Fibroblast of pulmonary artery (primary cell): ENCODE data around the gene RIMS4.
A peak's percentile ranks its signal among the peaks of the same experiment; 100 is the strongest.
"Not testable (repeated sequence)": the region's sequence is repeated elsewhere in the genome, so short reads cannot be mapped to it uniquely, and the experiment has no call there.

Experiments
- DNase-seq: peaks from one replicate; pipeline ENCODE4 v3.0.0-alpha.2; 2010; ENCODE audit warnings: low read depth
- H3K4me3 ChIP-seq: replicated peaks from 2 replicates; pipeline ENCODE4 v1.5.1; 2011; ENCODE audit warnings: low read depth, mild to moderate bottlenecking, control low read depth, low read length, moderate library complexity
- TF ChIP-seq, protein P1 (sequence below): IDR thresholded peaks from 2 replicates; pipeline ENCODE4 v1.5.1; 2011; ENCODE audit warnings: mild to moderate bottlenecking, control low read depth, low read length, inconsistent platforms; ENCODE audit errors: missing control alignments

Gene RIMS4

DNA sequence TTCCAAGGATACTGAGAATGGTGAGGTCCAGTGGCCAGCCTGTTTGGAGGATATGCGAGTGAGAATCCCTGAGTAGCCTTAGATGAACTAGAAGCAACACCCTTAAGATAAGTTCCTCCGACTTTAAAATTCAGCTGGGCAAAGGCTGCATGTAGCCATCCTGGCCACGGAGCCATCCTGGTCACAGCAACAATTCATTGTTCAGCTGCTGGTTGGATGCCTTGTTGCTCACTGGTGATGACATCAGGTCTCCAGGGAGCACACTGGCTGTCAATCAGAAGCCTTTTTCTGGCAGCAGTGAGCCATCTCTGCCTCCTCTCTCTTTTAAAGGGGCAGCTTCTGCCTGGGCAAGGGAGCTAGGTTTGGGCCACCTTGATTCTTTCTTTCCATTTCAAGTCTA lies 22.4 kb upstream of the RIMS4 start:
- peak; percentile 39 for DNase-seq
- H3K4me3 ChIP-seq = no peak overlapping the region
- TF ChIP-seq, protein P1, sequence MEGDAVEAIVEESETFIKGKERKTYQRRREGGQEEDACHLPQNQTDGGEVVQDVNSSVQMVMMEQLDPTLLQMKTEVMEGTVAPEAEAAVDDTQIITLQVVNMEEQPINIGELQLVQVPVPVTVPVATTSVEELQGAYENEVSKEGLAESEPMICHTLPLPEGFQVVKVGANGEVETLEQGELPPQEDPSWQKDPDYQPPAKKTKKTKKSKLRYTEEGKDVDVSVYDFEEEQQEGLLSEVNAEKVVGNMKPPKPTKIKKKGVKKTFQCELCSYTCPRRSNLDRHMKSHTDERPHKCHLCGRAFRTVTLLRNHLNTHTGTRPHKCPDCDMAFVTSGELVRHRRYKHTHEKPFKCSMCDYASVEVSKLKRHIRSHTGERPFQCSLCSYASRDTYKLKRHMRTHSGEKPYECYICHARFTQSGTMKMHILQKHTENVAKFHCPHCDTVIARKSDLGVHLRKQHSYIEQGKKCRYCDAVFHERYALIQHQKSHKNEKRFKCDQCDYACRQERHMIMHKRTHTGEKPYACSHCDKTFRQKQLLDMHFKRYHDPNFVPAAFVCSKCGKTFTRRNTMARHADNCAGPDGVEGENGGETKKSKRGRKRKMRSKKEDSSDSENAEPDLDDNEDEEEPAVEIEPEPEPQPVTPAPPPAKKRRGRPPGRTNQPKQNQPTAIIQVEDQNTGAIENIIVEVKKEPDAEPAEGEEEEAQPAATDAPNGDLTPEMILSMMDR = no peak

DNA sequence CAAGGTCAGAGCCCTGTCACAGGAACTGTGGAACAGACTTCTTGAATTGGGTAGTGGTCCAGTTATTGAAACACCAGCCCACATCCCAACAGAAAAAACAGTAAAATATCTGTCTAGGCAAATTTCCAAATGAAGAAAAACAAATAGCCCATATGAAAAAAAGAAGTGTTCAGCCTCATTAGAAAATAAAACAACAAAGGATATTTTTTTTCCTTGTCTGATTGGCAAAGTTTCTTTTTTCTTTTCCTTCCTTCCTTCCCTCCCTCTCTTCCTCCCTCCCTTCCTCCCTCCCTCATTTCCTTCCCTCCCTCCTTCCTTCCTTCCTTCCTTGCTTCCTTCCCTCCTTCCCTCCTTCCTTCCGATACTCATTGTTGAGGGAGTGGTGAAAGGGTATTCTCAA lies 20.6 kb upstream of the RIMS4 start:
- no peak for DNase-seq
- TF ChIP-seq, protein P1 = no peak
- no peak overlapping the region for H3K4me3 ChIP-seq

DNA sequence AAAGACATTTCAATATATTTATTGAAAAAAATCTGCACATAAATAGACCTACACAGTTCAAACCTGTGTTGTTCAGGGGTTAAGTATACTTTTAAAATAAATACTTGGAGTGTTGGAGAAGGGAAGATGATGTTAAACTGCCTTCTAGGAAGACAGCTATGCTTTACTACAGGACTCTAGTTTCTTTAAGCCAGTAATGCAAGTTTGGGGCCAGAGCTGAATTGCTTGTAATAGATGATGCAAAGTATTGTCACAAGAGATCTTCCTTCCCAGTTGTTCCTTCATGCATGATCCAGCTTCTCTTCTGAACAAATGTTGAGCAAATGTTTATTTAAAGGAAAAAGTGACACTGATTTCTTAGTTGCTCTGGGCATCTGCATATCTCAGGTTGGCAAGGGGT lies 20.2 kb upstream of the RIMS4 start:
- TF ChIP-seq, protein P1 = no peak

DNA sequence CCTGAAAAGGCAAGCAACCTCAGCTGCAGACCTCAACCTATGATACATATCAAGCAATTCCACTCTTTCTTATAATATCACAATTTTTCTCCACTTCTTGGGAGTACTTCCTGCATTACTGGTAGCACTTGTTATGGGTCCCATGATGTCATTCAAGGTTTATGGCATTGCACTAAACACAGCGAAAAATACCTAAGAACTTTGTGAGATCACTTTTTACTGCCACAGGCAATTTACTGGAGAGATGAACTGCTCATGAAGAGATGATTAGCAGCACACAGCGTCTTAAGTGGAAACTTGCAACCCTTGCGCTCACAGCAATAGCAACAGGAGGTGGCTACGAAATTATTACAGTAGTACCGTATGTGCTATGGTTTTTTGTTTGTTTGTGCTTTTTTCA lies 19.3 kb upstream of the RIMS4 start:
- TF ChIP-seq, protein P1 = no peak
- no peak overlapping the region for H3K4me3 ChIP-seq
- DNase-seq = no peak

More for the DNA sequence above, 20.2 kb upstream of the RIMS4 start:
- no peak for DNase-seq
- no peak overlapping the region for H3K4me3 ChIP-seq

DNA sequence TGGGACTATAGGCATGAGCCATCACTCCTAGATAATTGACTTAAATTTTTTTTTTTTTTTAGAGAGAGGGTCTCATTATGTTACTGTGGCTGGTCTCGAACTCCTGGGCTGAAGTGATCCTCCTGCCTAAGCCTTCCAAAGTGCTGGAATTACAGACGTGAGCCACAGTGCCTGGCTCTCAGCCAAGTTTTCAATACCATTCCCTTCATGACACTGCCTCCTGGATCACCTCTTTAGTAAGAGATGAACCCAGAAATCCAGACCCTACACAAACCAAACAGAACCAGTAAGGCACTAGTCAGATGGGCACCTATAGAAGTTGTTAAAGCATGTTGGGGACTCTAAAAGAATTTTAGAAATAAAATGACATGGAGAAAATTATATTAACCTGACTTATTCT lies 18.3 kb upstream of the RIMS4 start:
- no peak for DNase-seq
- TF ChIP-seq, protein P1 = no peak
- no peak overlapping the region for H3K4me3 ChIP-seq

DNA sequence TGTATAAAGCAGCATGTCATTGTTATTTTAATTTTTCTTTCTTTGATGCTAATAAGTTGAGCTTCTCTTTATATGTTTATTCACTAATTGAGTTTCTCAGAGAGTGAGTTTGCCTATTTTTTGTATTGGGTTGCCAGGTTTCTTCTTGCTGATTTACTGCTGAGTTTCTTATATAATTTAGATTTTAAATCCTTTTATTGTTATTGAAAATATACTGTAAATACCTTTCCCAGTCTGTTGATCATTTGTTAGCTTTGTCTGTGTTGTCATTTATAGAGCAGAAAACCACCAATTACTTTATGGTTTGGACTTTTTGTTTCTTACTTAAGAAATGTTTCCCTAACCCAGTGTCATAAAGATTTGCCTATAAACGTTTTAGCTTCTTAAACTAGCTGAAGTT lies 17.1 kb upstream of the RIMS4 start:
- DNase-seq = no peak
- no peak overlapping the region for H3K4me3 ChIP-seq
- TF ChIP-seq, protein P1 = no peak

DNA sequence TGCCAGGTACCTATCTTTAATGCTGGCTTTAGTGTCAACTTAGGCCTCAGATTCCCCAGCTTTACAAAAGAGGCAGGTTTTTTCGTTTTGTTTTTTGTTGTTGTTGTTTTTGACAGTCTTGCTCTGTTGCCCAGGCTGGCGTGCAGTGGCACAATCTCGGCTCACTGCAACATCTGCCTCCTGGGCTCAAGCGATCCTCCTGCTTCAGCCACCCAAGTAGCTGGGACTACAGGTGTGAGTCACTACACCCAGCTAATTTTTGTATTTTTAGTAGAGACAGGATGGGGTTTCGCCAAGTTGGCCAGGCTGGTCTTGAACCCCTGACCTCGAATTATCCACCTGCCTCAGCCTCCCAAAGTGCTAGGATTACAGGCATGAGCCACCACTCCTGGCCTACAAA lies 11.2 kb upstream of the RIMS4 start:
- H3K4me3 ChIP-seq, DNase-seq: not testable (repeated sequence)

DNA sequence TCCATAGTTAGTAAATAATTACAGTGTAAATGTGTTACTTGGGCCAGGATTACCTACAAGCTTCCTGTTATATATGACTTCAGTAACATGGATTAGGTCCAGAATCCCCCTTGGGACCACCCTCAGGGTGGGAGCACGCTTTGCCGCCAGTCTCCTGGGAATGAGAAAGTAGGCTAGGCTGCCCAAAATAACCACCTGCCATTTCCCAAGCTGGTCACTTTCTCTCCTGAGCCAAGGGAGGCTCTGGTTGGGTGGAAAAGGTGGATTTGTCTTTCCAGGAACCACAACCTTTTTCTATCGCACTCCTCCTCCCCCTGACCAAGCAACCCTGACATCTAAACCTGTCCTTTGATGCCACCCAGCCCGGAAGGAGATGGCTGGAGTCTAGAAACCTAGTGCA lies 9.6 kb upstream of the RIMS4 start:
- no peak for DNase-seq
- no peak overlapping the region for H3K4me3 ChIP-seq
- TF ChIP-seq, protein P1 = no peak
